H1 (cell line): ENCODE measurements around the gene APBA2. TPM values are rescaled to one million over a fixed set of nuclear protein-coding genes. Genes with fewer than 3 reads are reported as not detected.

ENCODE experiments used
- SAP30 ChIP-seq: fragments of 300-600 bp; sonication (generic); IDR thresholded peaks from 2 replicates; pipeline ENCODE4 v1.7.1; 2012; ENCODE audit warnings: low read length, moderate library complexity, mild to moderate bottlenecking, inconsistent platforms; ENCODE audit not compliant: insufficient read depth, insufficient replicate concordance
- SP2 ChIP-seq: IDR thresholded peaks from 2 replicates; pipeline ENCODE4 v1.6.1; 2012; ENCODE audit warnings: mild to moderate bottlenecking, low read length, inconsistent platforms
- polyA plus RNA-seq, 7 experiments: library from polyadenylated mRNA; depleted of rRNA in 3 of 7; stranded (reverse) in 5 of 7; unstranded in 2 of 7; fragments of >200 nt in 5 of 7; fragments of 200-250 nt in 2 of 7; gene quantifications; 1 replicate in 5 of 7; 2 replicates in 1 of 7; 4 replicates in 1 of 7; pipeline versions ENCODE4 v1.2.1 to v1.2.3, GENCODE V29; 2011 to 2013; ENCODE audit warnings: missing spikeins in 2 of 7, mixed read lengths in 2 of 7
- total RNA-seq: library from RNA; stranded (reverse); fragmentation: NEBNext Ultra II Directional; extraction: Animal tissue kit (Norgen Biotek cat#: 25700); gene quantifications from 2 replicates; pipeline ENCODE4 v1.2.1, GENCODE V29; 2021

The APBA2 gene
- total and polyA plus RNA-seq, 2 of the 8 experiments (the other 6 are each of a cell fraction or from before 2014, with no cell fraction given): 15.5 to 19.0 TPM

DNA sequence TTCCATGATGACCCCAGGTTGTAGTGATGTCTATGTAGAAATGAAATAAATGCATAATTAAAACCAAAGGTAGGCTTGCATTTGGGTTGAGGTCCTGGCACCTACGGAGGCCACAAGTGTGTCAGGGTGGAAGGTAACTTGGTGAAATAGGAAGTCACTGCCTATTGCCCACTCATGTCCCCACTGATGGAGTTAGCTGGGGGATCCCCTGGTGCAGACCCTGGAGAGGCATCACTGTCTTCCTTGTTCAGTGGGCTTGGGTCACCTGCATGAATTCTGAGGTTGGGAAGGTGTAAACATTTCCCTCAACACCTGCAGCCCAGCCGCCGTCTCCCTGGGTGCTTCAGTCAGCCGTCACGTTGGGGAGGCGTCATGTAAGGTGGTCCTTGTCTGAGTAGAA is 97.1 kb downstream of the APBA2 start (continued):
- TF ChIP-seq SAP30 (no peak), SP2 (no peak)
